ENCODE results near the gene OR9Q1.
"Not testable (repeated sequence)": the region's sequence is repeated elsewhere in the genome, so short reads cannot be mapped to it uniquely, and the experiment has no call there.

- not testable (repeated sequence) for TF ChIP-seq POLR2A (IDR thresholded peaks at IDR 0.05; ENCODE audit: low read depth); CTCF (IDR thresholded peaks at IDR 0.05); POLR2AphosphoS5 (IDR thresholded peaks at IDR 0.05)
Observed at GRCh38 chr11:58000021-58000420, 23.7 kb upstream of the OR9Q1 start.
